Astrocyte (in vitro differentiated cells and primary cell): ENCODE results near the gene TENT4A.

Experiments used
- EZH2 ChIP-seq: IDR thresholded peaks from 2 replicates; pipeline ENCODE4 v1.6.1; 2012; ENCODE audit warnings: mild to moderate bottlenecking, low read length, inconsistent platforms; ENCODE audit not compliant: insufficient read depth
- TF ChIP-seq, protein P1 (sequence below): IDR thresholded peaks from 2 replicates; pipeline ENCODE4 v1.5.1; 2011; ENCODE audit warnings: low read depth, mild to moderate bottlenecking, inconsistent platforms, low read length, moderate library complexity; ENCODE audit not compliant: insufficient read depth

GRCh38 chr5:6703806-6704205 is 9.4 kb upstream of the TENT4A start:
- TF ChIP-seq, protein P1, sequence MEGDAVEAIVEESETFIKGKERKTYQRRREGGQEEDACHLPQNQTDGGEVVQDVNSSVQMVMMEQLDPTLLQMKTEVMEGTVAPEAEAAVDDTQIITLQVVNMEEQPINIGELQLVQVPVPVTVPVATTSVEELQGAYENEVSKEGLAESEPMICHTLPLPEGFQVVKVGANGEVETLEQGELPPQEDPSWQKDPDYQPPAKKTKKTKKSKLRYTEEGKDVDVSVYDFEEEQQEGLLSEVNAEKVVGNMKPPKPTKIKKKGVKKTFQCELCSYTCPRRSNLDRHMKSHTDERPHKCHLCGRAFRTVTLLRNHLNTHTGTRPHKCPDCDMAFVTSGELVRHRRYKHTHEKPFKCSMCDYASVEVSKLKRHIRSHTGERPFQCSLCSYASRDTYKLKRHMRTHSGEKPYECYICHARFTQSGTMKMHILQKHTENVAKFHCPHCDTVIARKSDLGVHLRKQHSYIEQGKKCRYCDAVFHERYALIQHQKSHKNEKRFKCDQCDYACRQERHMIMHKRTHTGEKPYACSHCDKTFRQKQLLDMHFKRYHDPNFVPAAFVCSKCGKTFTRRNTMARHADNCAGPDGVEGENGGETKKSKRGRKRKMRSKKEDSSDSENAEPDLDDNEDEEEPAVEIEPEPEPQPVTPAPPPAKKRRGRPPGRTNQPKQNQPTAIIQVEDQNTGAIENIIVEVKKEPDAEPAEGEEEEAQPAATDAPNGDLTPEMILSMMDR, result no peak
- TF ChIP-seq EZH2, result no peak
